ENCODE data around the gene LY6G5C.

DNA sequence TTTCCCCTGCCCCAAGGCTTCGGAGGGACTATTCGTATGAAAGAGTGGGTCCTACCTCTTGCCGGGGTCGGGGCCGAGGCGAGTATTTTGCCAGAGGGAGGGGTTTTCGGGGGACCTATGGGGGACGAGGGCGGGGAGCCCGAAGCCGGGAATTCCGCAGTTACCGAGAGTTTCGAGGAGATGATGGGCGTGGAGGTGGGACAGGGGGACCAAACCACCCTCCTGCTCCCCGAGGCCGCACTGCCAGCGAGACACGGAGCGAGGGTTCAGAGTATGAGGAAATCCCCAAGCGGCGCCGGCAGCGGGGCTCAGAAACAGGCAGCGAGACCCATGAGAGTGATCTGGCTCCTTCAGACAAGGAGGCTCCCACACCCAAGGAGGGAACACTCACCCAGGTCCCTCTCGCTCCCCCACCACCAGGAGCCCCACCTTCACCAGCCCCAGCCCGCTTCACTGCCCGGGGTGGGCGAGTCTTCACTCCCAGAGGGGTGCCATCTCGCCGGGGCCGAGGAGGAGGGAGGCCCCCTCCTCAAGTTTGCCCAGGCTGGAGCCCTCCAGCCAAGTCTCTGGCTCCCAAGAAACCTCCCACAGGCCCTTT, 49.1 kb downstream of the LY6G5C start:
- TF ChIP-seq, protein P1, sequence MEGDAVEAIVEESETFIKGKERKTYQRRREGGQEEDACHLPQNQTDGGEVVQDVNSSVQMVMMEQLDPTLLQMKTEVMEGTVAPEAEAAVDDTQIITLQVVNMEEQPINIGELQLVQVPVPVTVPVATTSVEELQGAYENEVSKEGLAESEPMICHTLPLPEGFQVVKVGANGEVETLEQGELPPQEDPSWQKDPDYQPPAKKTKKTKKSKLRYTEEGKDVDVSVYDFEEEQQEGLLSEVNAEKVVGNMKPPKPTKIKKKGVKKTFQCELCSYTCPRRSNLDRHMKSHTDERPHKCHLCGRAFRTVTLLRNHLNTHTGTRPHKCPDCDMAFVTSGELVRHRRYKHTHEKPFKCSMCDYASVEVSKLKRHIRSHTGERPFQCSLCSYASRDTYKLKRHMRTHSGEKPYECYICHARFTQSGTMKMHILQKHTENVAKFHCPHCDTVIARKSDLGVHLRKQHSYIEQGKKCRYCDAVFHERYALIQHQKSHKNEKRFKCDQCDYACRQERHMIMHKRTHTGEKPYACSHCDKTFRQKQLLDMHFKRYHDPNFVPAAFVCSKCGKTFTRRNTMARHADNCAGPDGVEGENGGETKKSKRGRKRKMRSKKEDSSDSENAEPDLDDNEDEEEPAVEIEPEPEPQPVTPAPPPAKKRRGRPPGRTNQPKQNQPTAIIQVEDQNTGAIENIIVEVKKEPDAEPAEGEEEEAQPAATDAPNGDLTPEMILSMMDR (IDR thresholded peaks at IDR 0.05; ENCODE audit: insufficient read depth, low read depth, low read length): no peak
- no peak for TF ChIP-seq EZH2 (IDR thresholded peaks at IDR 0.05; ENCODE audit: insufficient read depth, low read length)
